B cell (primary cell): ENCODE results near the gene TSPAN6. TPM values are rescaled to one million over a fixed set of nuclear protein-coding genes. Genes with fewer than 3 reads are reported as not detected.

Experiments used
- ATAC-seq: fragments of 200-7000 bp; cut with Tn5 transposase; one replicate; pipeline ENCODE4 v1.10.0; 2021; ENCODE audit warnings: low read depth, mild to moderate bottlenecking, moderate number of reproducible peaks, moderate library complexity
- CTCF ChIA-PET: fragments of 350-600 bp; sonication (Branson Sonifier 250); formaldehyde crosslinking; loops from one replicate; lab custom pipeline; 2021; ENCODE audit warnings: antibody characterized with exemption, inconsistent platforms; lab: Charles Lee
- POLR2A ChIA-PET: fragments of 350-600 bp; sonication (Branson Sonifier 250); formaldehyde crosslinking; loops from one replicate; lab custom pipeline; 2021; ENCODE audit warnings: antibody characterized with exemption; lab: Charles Lee
- DNase-seq: peaks from one replicate; pipeline ENCODE4 v3.0.0; 2013
- H2AFZ ChIP-seq: 2 replicates; pipeline ENCODE4 v1.6.1; 2012; ENCODE audit warnings: mild to moderate bottlenecking, low read depth, low read length; ENCODE audit not compliant: insufficient read depth, poor library complexity, severe bottlenecking
- H3K27ac ChIP-seq, 2 donors: 1 replicate in 1 of 2; 2 replicates in 1 of 2; pipeline ENCODE4 v1.5.1; 2012 to 2013; ENCODE audit warnings: low read length in 2 of 2, mild to moderate bottlenecking in 2 of 2, moderate library complexity in 1 of 2
- H3K27me3 ChIP-seq, 4 experiments: fragments of 200-600 bp in 1 of 4; sonication (generic) in 1 of 4; replicated peaks in 1 of 4; 1 replicate in 2 of 4; 2 replicates in 2 of 4; pipeline versions ENCODE4 v1.6.1 to v1.7.0; 2013 to 2016; ENCODE audit warnings: low read length in 3 of 4, mild to moderate bottlenecking in 2 of 4, mixed read lengths in 1 of 4, moderate library complexity in 1 of 4; ENCODE audit not compliant: insufficient read depth in 4 of 4, control insufficient read depth in 3 of 4; ENCODE audit errors: control extremely low read depth in 1 of 4
- H3K36me3 ChIP-seq, 2 experiments: replicated peaks in 1 of 2; 1 replicate in 1 of 2; 2 replicates in 1 of 2; pipeline versions ENCODE4 v1.6.1 to v1.7.1; 2013; ENCODE audit warnings: low read length in 1 of 2; ENCODE audit not compliant: insufficient read depth in 2 of 2, control insufficient read depth in 1 of 2; ENCODE audit errors: control extremely low read depth in 1 of 2, extremely low read depth in 1 of 2
- H3K4me1 ChIP-seq, 2 donors: fragments of 200-600 bp in 1 of 2; sonication (generic) in 1 of 2; 1 replicate in 1 of 2; 2 replicates in 1 of 2; pipeline versions ENCODE4 v1.5.1 to v1.6.1; 2013 to 2017; ENCODE audit warnings: low read length in 2 of 2; ENCODE audit not compliant: control insufficient read depth in 2 of 2, insufficient read depth in 2 of 2
- H3K4me2 ChIP-seq: replicated peaks from 2 replicates; pipeline ENCODE3; 2012; ENCODE audit warnings: mild to moderate bottlenecking, low read depth, low read length; ENCODE audit not compliant: poor library complexity, severe bottlenecking
- H3K4me3 ChIP-seq, 5 experiments: fragments of 200-600 bp in 1 of 5; sonication (generic) in 1 of 5; 1 replicate in 3 of 5; 2 replicates in 2 of 5; pipeline versions ENCODE4 v1.5.1 to v1.7.0; 2011 to 2016; ENCODE audit warnings: low read length in 4 of 5, mild to moderate bottlenecking in 4 of 5, low read depth in 2 of 5, control low read depth in 1 of 5, moderate library complexity in 1 of 5; ENCODE audit not compliant: insufficient read depth in 1 of 5; ENCODE audit errors: control extremely low read depth in 1 of 5, extremely low read depth in 1 of 5
- H3K79me2 ChIP-seq: fragments of 200-600 bp; sonication (generic); one replicate; pipeline ENCODE4 v1.6.0; 2016; ENCODE audit warnings: low read length; ENCODE audit not compliant: control insufficient read depth, insufficient read depth
- H3K9ac ChIP-seq: fragments of 200-600 bp; sonication (generic); 2 replicates; pipeline ENCODE4 v1.6.1; 2017; ENCODE audit warnings: mild to moderate bottlenecking, low read length, moderate library complexity
- H3K9me3 ChIP-seq, 3 donors: one replicate each; pipeline versions ENCODE4 v1.6.1 to v1.7.1; 2013; ENCODE audit warnings: low read length in 2 of 3; ENCODE audit not compliant: control insufficient read depth in 2 of 3, insufficient read depth in 1 of 3; ENCODE audit errors: control extremely low read depth in 1 of 3
- H4K20me1 ChIP-seq: 2 replicates; pipeline ENCODE4 v1.6.0; 2012; ENCODE audit warnings: mild to moderate bottlenecking, low read length; ENCODE audit not compliant: insufficient read depth, control insufficient read depth, poor library complexity, severe bottlenecking
- H3K27ac Mint-ChIP-seq: one replicate; pipeline ENCODE4 v1.8.0; 2021; ENCODE audit warnings: mixed read lengths
- H3K27me3 Mint-ChIP-seq: one replicate; pipeline ENCODE4 v1.8.0; 2021; ENCODE audit warnings: mixed read lengths
- H3K4me1 Mint-ChIP-seq: one replicate; pipeline ENCODE4 v1.8.0; 2021; ENCODE audit warnings: mixed read lengths
- H3K4me3 Mint-ChIP-seq: one replicate; pipeline ENCODE4 v1.8.0; 2021; ENCODE audit warnings: mixed read lengths
- H3K9me3 Mint-ChIP-seq: one replicate; pipeline ENCODE4 v1.8.0; 2022; ENCODE audit warnings: mixed read lengths; ENCODE audit not compliant: insufficient read depth
- CTCF ChIP-seq: fragments of 200-600 bp; IDR thresholded peaks from one replicate; pipeline ENCODE4 v1.8.0; 2022; ENCODE audit warnings: antibody characterized with exemption, mild to moderate bottlenecking
- EZH2 ChIP-seq: IDR thresholded peaks from 2 replicates; pipeline ENCODE4 v1.6.1; 2012; ENCODE audit warnings: borderline replicate concordance, low read depth, mild to moderate bottlenecking, moderate library complexity, low read length; ENCODE audit not compliant: insufficient read depth, poor library complexity, severe bottlenecking
- WGBS: methylation state at CpG from one replicate; pipeline ENCODE4 v1.1.5; 2013; ENCODE audit warnings: missing lambda C conversion rate; ENCODE audit not compliant: insufficient coverage; 5-methylcytosine and 5-hydroxymethylcytosine counted together
- intact Hi-C: fragments of 100-400 bp; cut with micrococcal nuclease; formaldehyde crosslinking; loops from one replicate; pipeline ENCODE4 v1.10.0; 2022
- polyA plus RNA-seq: library from polyadenylated mRNA; depleted of rRNA; stranded (reverse); fragments of >200 nt; gene quantifications from 2 replicates; pipeline ENCODE4 v1.2.3, GENCODE V29; 2012
- total RNA-seq, 2 donors: library from RNA; stranded (reverse); fragments of 120-200 nt in 1 of 2; gene quantifications; 1 replicate in 1 of 2; 2 replicates in 1 of 2; pipeline versions ENCODE4 v1.2.3 to v1.2.4, GENCODE V29; 2013 to 2022

TSPAN6 gene
- total and polyA plus RNA-seq, 2 donors (not counting 1 experiment from before 2014, with no cell fraction given) = 0.10 TPM; not detected in 1

GRCh38 chrX:100680756-100681155, 44.1 kb upstream of the TSPAN6 start:
- Histone ChIP-seq H4K20me1 (no peaks in the 10 kb centered on the region), H3K4me2 (no peak overlapping the region), H3K36me3 (no peaks in the 10 kb centered on the region), H3K9me3 (no peaks in the 10 kb centered on the region), H3K27me3 (no peaks in the 10 kb centered on the region), H3K79me2 (no peaks in the 10 kb centered on the region), H3K4me3 (no peak overlapping the region), H2AFZ (no peak overlapping the region), H3K9ac (no peak overlapping the region), H3K27ac (no peak overlapping the region), H3K4me1 (peaks cover 1 to 6% of the 10 kb centered on the region in 2 donors)
- WGBS = 60% methylated on average over 1 of the region's 2 CpGs
- Mint-ChIP-seq H3K4me1 (peaks cover 8% of the 10 kb centered on the region), H3K9me3 (no peaks in the 10 kb centered on the region), H3K27me3 (no peaks in the 10 kb centered on the region), H3K27ac (no peak overlapping the region), H3K4me3 (no peak overlapping the region)
- no peak for TF ChIP-seq CTCF
- no peak for TF ChIP-seq EZH2
- ATAC-seq (no peak), DNase-seq (no peak)
- intact Hi-C loops = no loop called here
- POLR2A ChIA-PET = no interaction called here
- CTCF ChIA-PET = interaction anchor here (2.7 kb wide), 1 partner anchor 88 kb away, joined by 12 read pairs; no protein-coding TSS in a partner anchor

GRCh38 chrX:100677611-100678181, 41.1 kb upstream of the TSPAN6 start:
- no peak overlapping the region for H3K4me3 ChIP-seq
- Mint-ChIP-seq H3K4me3 (no peak overlapping the region), H3K4me1 (peaks cover 17% of the 10 kb centered on the region), H3K9me3 (no peaks in the 10 kb centered on the region), H3K27me3 (no peaks in the 10 kb centered on the region), H3K27ac (no peak overlapping the region)
- H4K20me1 ChIP-seq = no peaks in the 10 kb centered on the region
- no peak overlapping the region for H3K27ac ChIP-seq
- TF ChIP-seq EZH2 = no peak
- no peak for TF ChIP-seq CTCF
- no peaks in the 10 kb centered on the region for H3K27me3 ChIP-seq
- H3K79me2 ChIP-seq = no peaks in the 10 kb centered on the region
- intact Hi-C loops = no loop called here
- no peaks in the 10 kb centered on the region for H3K36me3 ChIP-seq
- ATAC-seq = no peak
- no peaks in the 10 kb centered on the region for H3K9me3 ChIP-seq
- POLR2A ChIA-PET = no interaction called here
- H3K9ac ChIP-seq = no peak overlapping the region
- H2AFZ ChIP-seq = no peak overlapping the region
- WGBS = 94% methylated on average over 2 of the region's 5 CpGs
- CTCF ChIA-PET = interaction anchor here (1.0 kb wide), 1 partner anchor 91 kb away, joined by 4 read pairs; no protein-coding TSS in a partner anchor
- no peak for DNase-seq
- no peak overlapping the region for H3K4me2 ChIP-seq
- H3K4me1 ChIP-seq = peaks cover 16 to 22% of the 10 kb centered on the region in 2 donors
